ENCODE results near the gene TSEN54. TPM values are rescaled to one million over a fixed set of nuclear protein-coding genes. Genes with fewer than 3 reads are reported as not detected.

The TSEN54 gene
- total RNA-seq, 1 experiment from 2014 or later, result 74.5 TPM

GRCh38 chr17:75542728-75543336, 26.5 kb downstream of the TSEN54 start:
- Histone ChIP-seq H3K4me1 (peaks cover 13% of the 10 kb centered on the region), H3K4me3 (ENCODE audit: low read depth, low read length) (no peak overlapping the region), H3K36me3 (ENCODE audit: control insufficient read depth, insufficient read depth, low read length) (peaks cover 1% of the 10 kb centered on the region), H3K9me3 (no peaks in the 10 kb centered on the region), H3K27me3 (replicated peaks; ENCODE audit: control insufficient read depth, insufficient read depth, low read length) (no peaks in the 10 kb centered on the region)
- POLR2A ChIA-PET, result interaction anchor here (0.6 kb wide), 1 partner anchor 18 kb away, joined by 8 read pairs; no protein-coding TSS in a partner anchor
- CTCF ChIA-PET, result no interaction called here
- H3K9me3 Mint-ChIP-seq (ENCODE audit: unreplicated experiment), result no peaks in the 10 kb centered on the region
- H3K4me3 Mint-ChIP-seq (ENCODE audit: unreplicated experiment), result no peak overlapping the region
- intact Hi-C loops (cut with micrococcal nuclease; ENCODE audit: unreplicated experiment), result no loop called here
- TF ChIP-seq CTCF (IDR thresholded peaks at IDR 0.05; ENCODE audit: insufficient read depth in 1 of 2, low read depth in 1 of 2, low read length in 1 of 2, severe bottlenecking in 1 of 2, unreplicated experiment in 1 of 2), result no peak
- peaks cover 76% of the 10 kb centered on the region for H3K36me3 Mint-ChIP-seq (ENCODE audit: insufficient read depth, unreplicated experiment)
- H3K4me1 Mint-ChIP-seq (ENCODE audit: low read depth, unreplicated experiment), result peaks cover 31% of the 10 kb centered on the region
- no peaks in the 10 kb centered on the region for H3K27me3 Mint-ChIP-seq (ENCODE audit: insufficient read depth, unreplicated experiment)
- no peak overlapping the region for H3K27ac Mint-ChIP-seq (ENCODE audit: unreplicated experiment)
- no TSS peak for BruUV-seq (replicated peaks)
- no peak for DNase-seq

GRCh38 chr17:75544250-75544649, 27.9 kb downstream of the TSEN54 start:
- Histone ChIP-seq H3K27me3 (replicated peaks; ENCODE audit: control insufficient read depth, insufficient read depth, low read length) (no peaks in the 10 kb centered on the region), H3K4me1 (peaks cover 5% of the 10 kb centered on the region), H3K9me3 (no peaks in the 10 kb centered on the region), H3K36me3 (ENCODE audit: control insufficient read depth, insufficient read depth, low read length) (peaks cover 1% of the 10 kb centered on the region), H3K4me3 (ENCODE audit: low read depth, low read length) (no peak overlapping the region)
- CTCF ChIA-PET, result no interaction called here
- Mint-ChIP-seq H3K27me3 (ENCODE audit: insufficient read depth, unreplicated experiment) (no peaks in the 10 kb centered on the region), H3K36me3 (ENCODE audit: insufficient read depth, unreplicated experiment) (peaks cover 71% of the 10 kb centered on the region), H3K4me1 (ENCODE audit: low read depth, unreplicated experiment) (peaks cover 17% of the 10 kb centered on the region), H3K4me3 (ENCODE audit: unreplicated experiment) (no peak overlapping the region), H3K27ac (ENCODE audit: unreplicated experiment) (no peak overlapping the region), H3K9me3 (ENCODE audit: unreplicated experiment) (no peaks in the 10 kb centered on the region)
- intact Hi-C loops (cut with micrococcal nuclease; ENCODE audit: unreplicated experiment), result no loop called here
- TF ChIP-seq CTCF (IDR thresholded peaks at IDR 0.05; ENCODE audit: insufficient read depth in 1 of 2, low read depth in 1 of 2, low read length in 1 of 2, severe bottlenecking in 1 of 2, unreplicated experiment in 1 of 2), result no peak
- DNase-seq, result no peak
- POLR2A ChIA-PET, result no interaction called here
- BruUV-seq (replicated peaks), result no TSS peak

GRCh38 chr17:75546181-75546580, 29.9 kb downstream of the TSEN54 start:
- no peaks in the 10 kb centered on the region for H3K27me3 ChIP-seq (replicated peaks; ENCODE audit: control insufficient read depth, insufficient read depth, low read length)
- no peaks in the 10 kb centered on the region for H3K27me3 Mint-ChIP-seq (ENCODE audit: insufficient read depth, unreplicated experiment)
- peaks cover 2% of the 10 kb centered on the region; the same call in 1 of the 2 replicates for H3K36me3 ChIP-seq (ENCODE audit: control insufficient read depth, insufficient read depth, low read length)
- BruUV-seq (replicated peaks), result no TSS peak
- no peak overlapping the region for H3K4me3 ChIP-seq (ENCODE audit: low read depth, low read length)
- ChIA-PET POLR2A (no interaction called here), CTCF (no interaction called here)
- peaks cover 14% of the 10 kb centered on the region for H3K4me1 Mint-ChIP-seq (ENCODE audit: low read depth, unreplicated experiment)
- no peaks in the 10 kb centered on the region for H3K9me3 ChIP-seq
- peaks cover 74% of the 10 kb centered on the region for H3K36me3 Mint-ChIP-seq (ENCODE audit: insufficient read depth, unreplicated experiment)
- no peak overlapping the region for H3K27ac Mint-ChIP-seq (ENCODE audit: unreplicated experiment)
- H3K4me3 Mint-ChIP-seq (ENCODE audit: unreplicated experiment), result no peak overlapping the region
- intact Hi-C loops (cut with micrococcal nuclease; ENCODE audit: unreplicated experiment), result no loop called here
- H3K4me1 ChIP-seq, result peaks cover 21% of the 10 kb centered on the region
- no peak for TF ChIP-seq CTCF (IDR thresholded peaks at IDR 0.05; ENCODE audit: insufficient read depth in 1 of 2, low read depth in 1 of 2, low read length in 1 of 2, severe bottlenecking in 1 of 2, unreplicated experiment in 1 of 2)
- no peak for DNase-seq
- no peaks in the 10 kb centered on the region for H3K9me3 Mint-ChIP-seq (ENCODE audit: unreplicated experiment)

Measured in Caco-2 (cell line).